Left lung (tissue), 14 donors: Measurements from ENCODE around the gene PSMB9. TPM values are rescaled to one million over a fixed set of nuclear protein-coding genes. Genes with fewer than 3 reads are reported as not detected.
"Not testable (repeated sequence)": the region's sequence is repeated elsewhere in the genome, so short reads cannot be mapped to it uniquely, and the experiment has no call there.

Source experiments
- ATAC-seq: fragments of 200-7000 bp; cut with Tn5 transposase; one replicate; pipeline ENCODE4 v1.9.1; 2020; ENCODE audit warnings: moderate library complexity
- DNase-seq, 4 donors: peaks; one replicate each; pipeline ENCODE4 v3.0.0-alpha.2; 2013 to 2020
- H3K27ac ChIP-seq, 2 donors: fragments of 200-600 bp; sonication (generic) in 1 of 2; one replicate each; pipeline versions ENCODE4 v1.5.0 to v1.8.0; 2020 to 2021
- H3K27me3 ChIP-seq, 2 donors: fragments of 200-600 bp; sonication (generic) in 1 of 2; one replicate each; pipeline versions ENCODE4 v1.5.0 to v1.8.0; 2020 to 2021
- H3K36me3 ChIP-seq, 2 donors: fragments of 200-600 bp; sonication (generic) in 1 of 2; one replicate each; pipeline versions ENCODE4 v1.5.0 to v1.8.0; 2020 to 2021
- H3K4me1 ChIP-seq, 2 donors: fragments of 200-600 bp; one replicate each; pipeline ENCODE4 v1.8.0; 2021
- H3K4me3 ChIP-seq, 2 donors: fragments of 200-600 bp; sonication (generic) in 1 of 2; one replicate each; pipeline versions ENCODE4 v1.5.0 to v1.8.0; 2020 to 2021; ENCODE audit warnings: mild to moderate bottlenecking in 1 of 2
- H3K9me3 ChIP-seq, 2 donors: fragments of 200-600 bp; sonication (generic) in 1 of 2; one replicate each; pipeline versions ENCODE4 v1.5.0 to v1.8.0; 2020 to 2021
- CTCF ChIP-seq, 2 donors: fragments of 200-600 bp; sonication (generic) in 1 of 2; IDR thresholded peaks; one replicate each; pipeline versions ENCODE4 v1.5.0 to v1.8.0; 2021; ENCODE audit warnings: antibody characterized with exemption in 2 of 2
- intact Hi-C, 2 donors: fragments of 100-400 bp; cut with DNase I; formaldehyde crosslinking; loops; one replicate each; pipeline versions ENCODE4 v1.11.2 to v1.14.2; 2022
- long read RNA-seq, 12 donors: library from polyadenylated mRNA in 2 of 12; unstranded in 2 of 12; transcript quantifications; one replicate each; pipeline ENCODE4 v2.0.0 and lab custom pipeline, GENCODE V29; 2019 to 2026
- polyA plus RNA-seq, 6 donors: library from polyadenylated mRNA; unstranded; fragments of 120-200 nt; gene quantifications; one replicate each; pipeline ENCODE4 v1.2.1, GENCODE V29; 2013; ENCODE audit not compliant: insufficient read length in 6 of 6
- total RNA-seq, 2 donors: library from RNA; stranded (reverse); fragmentation: NEBNext Ultra II Directional; extraction: Animal tissue kit (Norgen Biotek cat#: 25700); gene quantifications; one replicate each; pipeline ENCODE4 v1.2.1, GENCODE V29; 2021
- donor health status: DM: no; HTN: yes; CAD: no.
- donor health status: DM: no; HTN: no; CAD: no.

Gene PSMB9
- total RNA-seq, result 10 to 100 TPM; 50.0 to 67.9 TPM
- polyA plus RNA-seq, result 10 to 100 TPM; 12.9 to 17.9 (median 15.4) TPM
- long read RNA-seq, donor 1, transcript PSMB9-207 (6 exons, 782 nt), result major isoform, 17 of 17 reads
- long read RNA-seq, donor 1, partial matches to known transcripts, result 0 of 17 reads
- long read RNA-seq, donor 1, other reads (novel, unspliced or antisense), result 0 of 17 reads
- long read RNA-seq, donor 2, transcript PSMB9-207 (6 exons, 782 nt), result major isoform, 10 of 10 reads
- long read RNA-seq, donor 2, partial matches to known transcripts, result 0 of 10 reads
- long read RNA-seq, donor 2, other reads (novel, unspliced or antisense), result 0 of 10 reads
- long read RNA-seq, donor 3, transcript PSMB9-207 (6 exons, 782 nt), result major isoform, 10 of 10 reads
- long read RNA-seq, donor 3, partial matches to known transcripts, result 0 of 10 reads
- long read RNA-seq, donor 3, other reads (novel, unspliced or antisense), result 0 of 10 reads
- long read RNA-seq, donor 4, transcript PSMB9-207 (6 exons, 782 nt), result major isoform, 69 of 78 reads
- long read RNA-seq, donor 4, partial matches to known transcripts, result 8 of 78 reads
- long read RNA-seq, donor 4, other reads (novel, unspliced or antisense), result 1 of 78 reads
- long read RNA-seq, donor 5, transcript PSMB9-207 (6 exons, 782 nt), result major isoform, 13 of 24 reads
- long read RNA-seq, donor 5, partial matches to known transcripts, result 5 of 24 reads
- long read RNA-seq, donor 5, other reads (novel, unspliced or antisense), result 6 of 24 reads
- long read RNA-seq, donor 6, transcript PSMB9-207 (6 exons, 782 nt), result major isoform, 18 of 24 reads
- long read RNA-seq, donor 6, partial matches to known transcripts, result 6 of 24 reads
- long read RNA-seq, donor 6, other reads (novel, unspliced or antisense), result 0 of 24 reads
- long read RNA-seq, donor 7, transcript PSMB9-207 (6 exons, 782 nt), result major isoform, 5 of 5 reads
- long read RNA-seq, donor 7, partial matches to known transcripts, result 0 of 5 reads
- long read RNA-seq, donor 7, other reads (novel, unspliced or antisense), result 0 of 5 reads
- long read RNA-seq, donor 8, transcript PSMB9-207 (6 exons, 782 nt), result major isoform, 9 of 23 reads
- long read RNA-seq, donor 8, partial matches to known transcripts, result 0 of 23 reads
- long read RNA-seq, donor 8, other reads (novel, unspliced or antisense), result 14 of 23 reads
- long read RNA-seq, donor 9, result 0 reads
- long read RNA-seq, donor 10, transcript PSMB9-207 (6 exons, 782 nt), result major isoform, 89 of 99 reads
- long read RNA-seq, donor 10, partial matches to known transcripts, result 5 of 99 reads
- long read RNA-seq, donor 10, other reads (novel, unspliced or antisense), result 5 of 99 reads
- long read RNA-seq, donor 11, transcript PSMB9-207 (6 exons, 782 nt), result major isoform, 5 of 5 reads
- long read RNA-seq, donor 11, partial matches to known transcripts, result 0 of 5 reads
- long read RNA-seq, donor 11, other reads (novel, unspliced or antisense), result 0 of 5 reads
- long read RNA-seq, donor 12, transcript PSMB9-207 (6 exons, 782 nt), result major isoform, 9 of 9 reads
- long read RNA-seq, donor 12, partial matches to known transcripts, result 0 of 9 reads
- long read RNA-seq, donor 12, other reads (novel, unspliced or antisense), result 0 of 9 reads

GRCh38 chr6:32853541-32854375 lies at the start of gene PSMB9, which contains the start of gene TAP1:
PSMB9 (plus strand) TSS chr6:32854192; CDS start chr6:32854230, 38 bp downstream.
TAP1 (minus strand) TSS chr6:32853704; CDS start chr6:32853636, 68 bp downstream.
- intact Hi-C loops, result no loop called here
- peak within 1 kb of the TSS; percentile 86 to 94 for H3K4me3 ChIP-seq
- ATAC-seq, result peak; percentile 94
- no peaks in the 10 kb centered on the region for H3K27me3 ChIP-seq
- peaks cover 11 to 72% of the 10 kb centered on the region in 2 donors for H3K4me1 ChIP-seq
- DNase-seq, result peak; percentile 94 to 99 (median 96)
- peaks cover 3 to 62% of the 10 kb centered on the region in 2 donors for H3K36me3 ChIP-seq
- peak; percentile 49 to 72 for TF ChIP-seq CTCF (IDR thresholded peaks at IDR 0.05)
- H3K9me3 ChIP-seq, result no peaks in the 10 kb centered on the region
- H3K27ac ChIP-seq, result peak within 1 kb of the TSS; percentile 98 to 99

GRCh38 chr6:32805404-32805803 lies 48.6 kb upstream of the PSMB9 start:
- H3K4me3 ChIP-seq, H3K27ac ChIP-seq, intact Hi-C loops, H3K4me1 ChIP-seq, H3K36me3 ChIP-seq, H3K9me3 ChIP-seq, DNase-seq, ATAC-seq: not testable (repeated sequence)
- peaks cover 3 to 21% of the 10 kb centered on the region in 2 donors for H3K27me3 ChIP-seq

GRCh38 chr6:32807020-32807580 lies 46.9 kb upstream of the PSMB9 start:
- no peaks in the 10 kb centered on the region for H3K4me1 ChIP-seq
- no peak for DNase-seq
- no peaks in the 10 kb centered on the region for H3K9me3 ChIP-seq
- peaks cover 0 to 5% of the 10 kb centered on the region in 2 donors for H3K27me3 ChIP-seq
- no peak for ATAC-seq
- no peak for TF ChIP-seq CTCF (IDR thresholded peaks at IDR 0.05)
- no peak overlapping the region for H3K27ac ChIP-seq
- H3K36me3 ChIP-seq, result no peaks in the 10 kb centered on the region
- intact Hi-C loops, result no loop called here
- H3K4me3 ChIP-seq, result no peak overlapping the region

GRCh38 chr6:32809171-32809570 lies 44.8 kb upstream of the PSMB9 start:
- DNase-seq, result peak in 1 of 4 donors; percentile 33
- H3K27ac ChIP-seq, result no peak overlapping the region
- no peaks in the 10 kb centered on the region for H3K4me1 ChIP-seq
- no peak overlapping the region for H3K4me3 ChIP-seq
- H3K36me3 ChIP-seq, result no peaks in the 10 kb centered on the region
- intact Hi-C loops, result no loop called here
- H3K27me3 ChIP-seq, result no peaks in the 10 kb centered on the region
- TF ChIP-seq CTCF (IDR thresholded peaks at IDR 0.05), result no peak
- no peaks in the 10 kb centered on the region for H3K9me3 ChIP-seq
- no peak for ATAC-seq
